ENCODE results near the gene SLC9A8.
A peak's percentile ranks its signal among the peaks of the same experiment; 100 is the strongest.

The SLC9A8 gene

DNA sequence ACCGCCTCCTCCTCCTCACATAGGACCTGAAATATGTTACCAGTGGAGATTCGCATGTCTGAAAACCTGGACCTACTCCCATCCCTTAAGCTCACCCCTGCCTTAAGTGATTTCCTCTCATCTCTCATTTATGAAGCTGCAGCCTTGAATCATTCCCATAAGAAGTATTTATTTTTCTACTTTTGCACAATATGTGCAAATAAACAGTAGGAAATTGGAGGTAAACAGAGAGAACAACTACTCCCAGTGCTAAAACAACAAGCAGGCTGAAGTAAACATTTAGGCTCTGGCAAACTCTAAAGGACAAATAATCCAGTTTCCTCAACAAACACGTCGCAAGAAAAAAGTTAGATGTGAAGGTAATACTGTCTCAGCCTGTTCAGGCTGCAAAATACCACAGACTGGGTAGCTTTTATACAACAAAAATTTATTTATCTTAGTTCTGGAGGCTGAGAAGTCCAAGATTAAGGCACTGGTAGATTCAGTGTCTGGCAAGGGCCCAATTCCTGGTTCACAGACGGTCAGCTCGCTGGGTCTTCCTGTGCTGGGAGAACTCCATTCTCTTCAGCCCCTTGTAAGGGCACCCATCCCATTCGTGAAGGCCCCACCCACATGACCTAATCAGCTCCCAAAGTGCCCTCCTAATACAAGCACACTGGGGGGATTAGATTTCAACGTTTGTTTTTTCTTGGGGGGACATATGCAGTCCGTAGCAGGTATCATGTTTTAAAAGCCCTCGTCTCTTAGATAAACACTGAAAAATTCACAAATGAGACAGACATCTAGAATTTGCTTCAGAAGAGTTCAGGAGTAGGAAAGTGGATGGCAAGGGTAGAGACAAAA, 87.1 kb downstream of the SLC9A8 start:
- FAIRE-seq: no peak

DNA sequence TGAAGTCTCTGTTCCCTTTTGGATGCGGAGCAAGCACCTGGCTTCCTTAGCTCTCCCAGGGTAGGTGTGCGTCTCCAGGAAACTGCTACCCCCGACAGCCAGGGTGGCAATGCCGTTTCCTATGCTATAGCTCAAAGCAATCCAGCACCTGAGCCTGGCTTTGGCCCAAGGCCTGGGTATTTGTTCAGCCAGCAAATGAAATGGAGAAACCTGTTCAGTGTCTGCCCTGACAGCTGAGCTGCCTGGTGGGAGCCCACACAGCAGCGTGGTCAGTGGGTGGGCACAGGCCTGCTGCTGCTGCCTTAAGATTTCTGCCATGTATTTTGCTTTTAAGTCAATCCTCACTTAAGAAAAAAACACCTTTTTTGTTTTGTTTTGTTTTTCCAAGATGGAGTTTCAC, 89.0 kb downstream of the SLC9A8 start:
- no peak for FAIRE-seq

DNA sequence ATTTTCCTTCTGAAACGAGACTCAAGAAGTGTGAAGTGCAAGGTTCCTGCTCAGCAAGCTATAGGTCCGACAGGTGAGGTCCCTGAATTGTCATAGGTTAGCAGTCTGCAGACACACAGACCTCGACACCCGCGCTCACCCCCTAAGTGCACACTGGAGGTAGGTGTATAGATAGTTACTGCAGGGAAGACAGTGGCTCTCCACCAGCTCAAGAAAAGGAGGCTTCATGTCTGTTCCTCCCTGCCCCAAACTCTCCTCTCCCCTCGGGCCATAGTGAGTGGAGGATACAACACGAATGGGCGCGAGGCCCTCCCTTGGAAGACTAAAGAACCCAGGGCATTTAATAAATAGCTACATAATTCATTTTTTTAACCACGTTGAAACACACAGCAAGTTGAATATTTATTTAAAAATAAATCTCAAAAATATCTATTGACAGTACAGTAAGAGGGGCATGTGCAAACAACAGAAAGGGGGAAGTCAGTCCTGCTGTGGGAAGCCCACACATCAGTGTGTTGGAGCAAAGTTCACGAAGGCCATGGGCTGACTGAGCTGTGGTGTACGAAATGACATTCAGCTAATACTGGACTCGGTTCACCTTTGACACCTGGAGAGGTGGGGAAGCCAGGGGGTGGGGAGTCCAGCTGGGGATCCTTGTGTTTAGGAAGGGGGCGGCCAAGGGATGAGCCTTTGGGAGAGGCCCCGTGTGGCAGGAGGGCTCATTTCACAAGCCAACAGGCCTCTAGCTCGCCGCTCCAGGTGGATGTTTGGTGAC, 92.0 kb downstream of the SLC9A8 start:
- FAIRE-seq: no peak

DNA sequence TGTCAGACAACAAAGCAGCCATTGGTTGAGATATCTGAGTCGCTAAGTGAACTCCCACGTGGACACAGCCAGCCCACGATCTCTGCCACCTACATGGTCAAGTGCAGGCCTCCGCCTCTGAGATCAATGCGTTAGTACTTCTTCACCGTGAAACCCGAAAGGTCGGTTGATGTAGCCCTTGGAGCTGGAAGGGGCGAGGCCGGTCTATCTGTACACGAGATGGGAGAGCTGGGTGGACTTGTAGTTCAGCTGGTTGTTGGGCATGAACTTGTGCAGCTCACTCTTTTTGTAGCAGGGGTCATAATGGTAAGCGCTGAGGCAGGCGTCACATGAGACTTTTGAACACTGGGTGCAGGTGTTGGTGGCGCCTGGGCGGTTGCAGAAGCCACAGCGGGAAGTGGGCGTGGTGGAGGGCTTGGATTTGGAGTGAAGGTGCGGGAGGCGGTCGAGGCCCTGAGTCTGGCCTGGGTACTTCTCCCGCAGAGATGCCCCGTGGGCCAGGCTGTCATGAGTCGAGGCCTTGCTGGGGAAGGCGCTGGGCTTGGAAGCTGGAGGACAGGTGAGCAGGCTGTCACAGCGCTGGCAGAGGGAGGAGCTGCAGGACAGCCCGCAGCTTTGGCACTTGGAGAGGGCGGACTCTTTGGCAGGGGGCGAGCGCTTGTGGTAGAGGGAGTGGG, 92.9 kb downstream of the SLC9A8 start:
- no peak for FAIRE-seq

DNA sequence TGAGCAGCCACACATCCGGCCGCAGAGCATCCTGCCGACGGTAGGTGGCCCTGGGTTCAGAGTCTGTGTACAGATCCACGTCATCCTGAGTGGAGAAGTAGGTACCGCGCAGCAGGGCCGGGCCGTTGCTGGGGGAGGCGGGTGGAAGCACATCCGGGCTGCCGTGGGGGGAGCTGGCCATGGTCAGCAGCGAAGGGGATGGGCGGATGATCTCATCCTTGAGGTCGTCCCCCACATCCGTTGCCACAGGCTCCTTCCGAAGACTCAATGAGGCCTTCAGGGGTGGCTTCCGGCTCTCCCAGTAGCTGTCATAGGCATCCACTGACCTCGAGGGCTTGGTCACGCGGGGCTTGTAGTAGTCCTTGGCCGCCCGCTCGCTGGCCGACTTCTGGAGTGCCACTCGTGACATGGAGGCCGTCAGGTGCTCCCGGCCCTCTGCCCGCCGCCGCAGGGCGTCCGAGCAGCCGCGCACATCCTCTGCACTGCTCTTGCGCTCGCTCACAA, 93.5 kb downstream of the SLC9A8 start:
- no peak for FAIRE-seq

DNA sequence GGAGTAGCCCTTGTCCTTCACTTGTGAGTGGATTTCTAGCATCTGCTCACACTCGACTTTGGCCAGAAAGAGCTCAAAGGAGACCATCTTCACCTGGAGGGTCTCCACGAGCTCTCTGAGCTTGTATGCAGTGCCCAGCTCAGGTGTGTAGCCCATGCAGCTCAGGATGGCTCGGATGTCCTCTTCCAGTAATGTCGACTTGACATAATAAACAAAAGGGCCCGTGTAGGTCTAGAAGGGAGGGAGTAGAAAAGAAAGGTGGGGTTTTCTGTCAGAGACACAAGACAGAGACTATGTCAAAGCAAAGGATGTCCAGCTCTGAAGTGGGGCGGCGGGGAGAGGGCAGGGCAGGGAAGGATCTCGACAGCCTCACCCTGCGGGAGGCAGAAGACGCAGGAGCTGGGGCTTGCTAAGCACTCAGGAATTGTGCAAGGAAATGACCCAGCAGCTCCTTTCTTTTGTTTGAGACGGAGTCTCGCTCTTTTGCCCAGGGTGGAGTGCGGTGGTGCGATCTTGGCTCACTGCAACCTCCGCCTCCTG, 94.1 kb downstream of the SLC9A8 start:
- FAIRE-seq: no peak

DNA sequence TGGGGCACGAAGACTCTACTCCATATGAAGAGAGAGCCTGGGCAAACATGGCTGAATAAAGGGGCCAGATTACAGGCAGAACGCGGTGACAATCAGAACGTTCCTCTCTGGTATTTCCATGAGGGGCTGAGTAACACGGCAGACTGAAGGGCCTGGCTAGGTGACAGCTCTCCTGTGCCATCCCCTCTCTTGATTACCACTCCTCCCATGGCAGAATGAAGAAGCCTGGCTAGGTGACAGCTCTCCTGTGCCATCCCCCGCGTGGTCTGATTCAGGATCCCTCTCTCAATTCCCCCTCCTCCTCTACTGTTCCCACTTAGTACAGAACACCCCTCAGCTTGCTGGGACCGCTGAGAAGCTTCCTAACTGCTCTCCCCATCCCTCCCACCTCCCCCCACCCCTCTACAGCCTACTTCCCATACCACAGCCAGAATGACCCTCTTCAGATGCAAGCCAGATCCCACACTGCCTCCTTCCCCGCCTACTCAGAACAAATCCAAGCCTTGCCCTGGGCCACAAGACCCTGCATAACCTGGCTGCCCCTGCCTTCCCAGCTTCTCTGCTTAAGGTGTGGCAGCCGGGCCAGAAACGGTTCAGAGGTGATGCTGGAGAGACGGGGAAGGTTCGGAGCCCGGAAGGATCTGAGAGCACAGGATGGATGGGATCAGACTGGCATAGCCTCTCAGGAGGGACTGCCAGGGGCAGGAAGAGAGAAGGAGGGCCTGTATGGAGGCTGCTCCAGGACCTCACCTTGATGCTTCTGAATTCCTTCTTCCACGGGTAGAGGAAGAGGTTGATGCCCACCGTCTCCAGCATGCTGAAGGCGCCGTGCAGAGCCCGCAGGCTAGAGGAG, 95.0 kb downstream of the SLC9A8 start:
- no peak for FAIRE-seq

DNA sequence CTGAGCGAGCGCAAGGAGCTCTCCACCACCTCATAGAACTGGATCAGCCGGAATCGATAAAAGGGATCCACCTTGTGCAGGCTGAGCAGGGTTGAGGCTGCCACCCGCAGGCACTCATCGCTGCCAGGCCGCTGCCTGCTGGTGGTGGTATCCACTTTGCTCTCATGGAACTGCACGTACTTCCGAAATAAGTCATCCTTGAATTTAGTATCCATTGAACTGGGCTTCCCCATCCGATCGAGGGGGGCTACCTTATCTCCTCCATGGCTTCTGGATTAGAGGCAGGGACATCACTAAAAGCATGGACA, 95.6 kb downstream of the SLC9A8 start:
- no peak for FAIRE-seq

DNA sequence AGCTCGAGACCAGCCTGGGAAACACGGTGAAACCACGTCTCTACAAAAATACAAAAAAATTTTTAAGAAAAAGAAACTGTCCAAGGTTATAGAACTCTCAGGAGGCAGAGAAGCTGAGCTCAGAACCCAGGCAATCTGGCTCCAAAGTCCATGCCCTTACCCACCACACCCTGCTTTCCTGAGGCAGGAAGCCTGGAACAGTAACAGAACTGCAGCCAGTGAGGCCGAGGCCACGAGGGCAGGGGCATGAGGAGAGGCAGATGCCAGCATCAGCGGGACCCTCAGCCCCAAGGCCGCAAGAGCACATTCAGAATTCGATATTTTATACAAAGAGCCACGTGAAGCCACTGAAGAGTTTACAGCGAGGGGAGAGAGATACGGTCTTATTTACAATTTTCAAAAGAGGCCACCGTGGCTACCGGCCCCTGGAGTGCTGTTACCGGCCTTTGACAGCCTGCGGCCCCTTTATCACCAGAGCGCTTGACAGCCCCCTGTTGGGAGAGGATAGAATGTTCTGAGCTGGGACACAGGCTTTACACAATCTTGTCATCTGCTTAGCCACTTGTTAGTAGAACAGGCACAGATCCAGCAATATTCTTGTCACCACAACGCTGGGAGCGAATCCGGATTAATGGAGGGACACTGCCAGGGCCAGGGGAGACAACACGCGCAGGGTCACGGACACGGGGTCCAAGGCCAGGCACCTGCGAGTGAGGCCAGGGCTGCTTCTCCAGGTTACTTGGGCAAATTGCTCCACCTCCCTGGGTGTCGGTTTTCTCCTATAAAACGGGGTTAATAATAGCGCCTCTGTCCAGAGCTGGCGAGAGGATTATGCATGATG, 97.1 kb downstream of the SLC9A8 start:
- FAIRE-seq: no peak

DNA sequence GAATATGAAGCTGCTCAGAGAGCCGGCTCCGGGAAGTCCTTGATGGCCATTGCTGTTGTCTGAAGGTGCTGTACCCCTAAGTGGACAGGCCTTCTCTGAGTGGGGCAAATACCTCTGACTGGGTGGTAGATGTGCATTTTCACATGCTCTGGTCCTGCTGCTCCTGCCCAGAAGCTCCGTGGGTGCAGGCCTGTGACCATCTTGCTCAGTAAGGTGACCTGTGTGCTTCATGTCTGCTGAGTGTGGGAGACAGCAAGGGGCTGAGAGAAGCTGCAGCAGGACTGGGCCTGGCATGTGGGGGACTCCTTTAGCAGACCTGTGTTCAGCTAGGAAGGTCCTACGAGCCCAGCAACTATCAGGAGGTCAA, 97.7 kb downstream of the SLC9A8 start:
- no peak for FAIRE-seq

DNA sequence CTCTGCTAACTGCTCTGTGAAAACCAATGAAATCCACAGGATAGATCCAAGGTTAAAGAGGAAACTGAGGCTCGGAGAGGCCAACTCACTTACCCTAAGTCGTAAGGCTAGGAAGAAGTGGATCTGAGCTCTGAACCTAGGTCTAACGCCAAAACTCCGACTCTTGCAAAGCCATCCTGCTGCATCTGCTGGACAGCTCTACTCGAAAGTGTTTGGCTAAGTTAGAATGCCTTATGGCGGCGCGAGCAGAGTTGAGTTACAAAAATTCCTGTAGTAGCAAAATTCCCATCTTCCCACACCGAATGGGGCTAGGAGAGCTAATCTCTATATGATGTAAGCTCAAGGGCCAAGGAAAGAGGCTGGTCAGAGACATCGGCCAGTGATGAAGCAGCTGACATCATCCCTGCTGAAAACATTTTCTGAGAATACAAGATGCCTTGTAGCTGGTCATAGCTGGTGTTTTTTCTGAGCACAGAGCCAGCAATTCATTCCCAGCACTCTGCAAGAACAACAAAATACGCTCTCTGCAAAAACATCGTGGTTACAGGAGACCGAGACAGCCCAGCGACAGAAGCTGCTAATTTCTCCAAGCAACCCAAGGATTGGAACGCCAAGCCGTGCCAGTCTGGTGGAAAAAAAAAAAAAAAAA, 100.9 kb downstream of the SLC9A8 start:
- no peak for FAIRE-seq

DNA sequence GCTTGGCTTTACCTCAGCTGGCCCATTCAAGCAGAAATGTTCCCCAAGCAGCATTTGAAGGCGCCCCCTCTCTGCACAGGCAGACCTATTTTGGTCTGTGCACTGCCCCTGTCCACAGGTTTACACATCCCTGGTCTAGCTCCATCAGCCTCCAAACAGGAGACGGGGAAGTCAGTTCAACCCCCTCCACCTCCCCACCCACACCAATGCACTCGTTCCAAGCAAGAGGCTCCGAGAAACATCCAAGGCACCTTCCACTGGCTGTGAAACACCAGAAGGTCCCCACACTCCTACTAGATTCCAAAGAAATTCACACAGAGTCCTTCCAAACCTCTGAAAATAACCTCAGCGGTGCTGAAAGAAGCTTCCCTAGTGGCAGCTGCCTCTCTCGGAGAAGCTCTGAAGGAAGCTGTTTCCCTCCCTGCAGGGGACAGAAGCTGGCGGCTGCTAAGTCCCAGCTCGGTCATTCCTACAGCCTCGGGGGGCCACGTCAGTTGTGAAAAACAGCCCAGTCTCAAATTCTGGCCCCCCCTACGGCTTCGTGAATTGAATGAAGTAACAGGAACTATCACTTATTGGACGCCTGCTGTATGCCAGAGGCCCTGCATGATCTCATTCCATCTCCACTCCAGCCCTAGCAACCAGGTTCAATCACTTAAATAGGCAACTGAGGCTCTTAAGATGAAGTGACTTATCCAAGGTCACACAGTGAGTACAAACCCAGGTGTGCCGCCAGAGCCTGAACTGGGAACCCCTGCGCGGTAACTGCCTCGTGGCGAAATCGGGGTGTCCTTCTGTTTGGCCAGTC, 101.9 kb downstream of the SLC9A8 start:
- FAIRE-seq: no peak

DNA sequence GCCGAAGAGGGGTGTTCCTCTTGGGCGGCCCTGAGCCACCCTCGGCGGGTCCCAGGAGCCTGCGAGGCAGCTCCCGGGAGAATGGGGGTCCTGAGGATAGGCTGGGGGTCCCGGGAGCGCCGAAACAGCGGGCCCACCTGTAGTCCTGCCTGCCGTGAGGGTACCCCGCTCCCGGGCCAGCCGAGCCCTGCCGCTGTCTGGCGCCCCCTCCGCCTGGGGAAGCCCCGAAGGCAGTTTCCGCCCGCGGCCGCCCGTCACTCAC, 102.4 kb downstream of the SLC9A8 start:
- no peak for FAIRE-seq

DNA sequence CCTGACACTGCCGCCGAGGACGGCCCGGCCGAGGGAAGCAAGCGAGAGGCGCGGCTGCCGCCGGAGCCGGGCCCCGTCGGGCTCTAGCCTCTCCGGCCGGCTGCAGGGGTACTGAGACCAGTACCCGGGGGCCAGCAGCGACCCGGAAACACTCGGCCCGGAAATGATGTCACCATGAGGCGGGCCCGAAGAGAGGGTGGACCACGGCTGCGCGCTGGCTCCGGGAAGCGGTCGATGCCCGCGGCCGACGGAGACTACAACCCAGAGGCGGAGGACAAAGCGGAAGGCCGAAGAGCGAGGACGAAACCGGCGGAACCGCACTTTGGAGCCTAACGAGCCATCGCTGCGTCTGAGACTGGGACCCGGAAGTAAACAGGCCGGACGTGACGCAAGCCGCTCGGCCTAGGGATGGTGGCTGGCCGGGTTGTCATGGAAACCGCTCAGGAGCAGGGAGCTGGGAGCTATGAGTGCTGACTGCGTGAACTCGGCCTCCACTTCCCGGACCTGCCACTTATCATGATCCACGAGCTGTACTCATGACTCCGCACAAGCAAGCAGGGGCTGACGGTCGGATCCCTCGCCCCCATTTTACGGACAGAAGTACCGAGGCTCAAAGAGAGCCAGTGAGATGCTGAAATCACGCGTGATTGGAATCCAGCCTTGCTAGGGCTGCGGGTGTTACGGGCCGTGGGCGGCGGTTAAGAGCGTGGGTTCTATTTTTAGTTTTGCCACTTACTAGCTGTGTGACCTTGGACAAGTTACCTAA, 102.9 kb downstream of the SLC9A8 start, which contains the start of gene SPATA2:
TSS of gene SPATA2 (minus strand) at position 150 of the 766 bp plus-strand sequence. CDS start 7,039 bp downstream, outside the sequence.
- no peak for FAIRE-seq

DNA sequence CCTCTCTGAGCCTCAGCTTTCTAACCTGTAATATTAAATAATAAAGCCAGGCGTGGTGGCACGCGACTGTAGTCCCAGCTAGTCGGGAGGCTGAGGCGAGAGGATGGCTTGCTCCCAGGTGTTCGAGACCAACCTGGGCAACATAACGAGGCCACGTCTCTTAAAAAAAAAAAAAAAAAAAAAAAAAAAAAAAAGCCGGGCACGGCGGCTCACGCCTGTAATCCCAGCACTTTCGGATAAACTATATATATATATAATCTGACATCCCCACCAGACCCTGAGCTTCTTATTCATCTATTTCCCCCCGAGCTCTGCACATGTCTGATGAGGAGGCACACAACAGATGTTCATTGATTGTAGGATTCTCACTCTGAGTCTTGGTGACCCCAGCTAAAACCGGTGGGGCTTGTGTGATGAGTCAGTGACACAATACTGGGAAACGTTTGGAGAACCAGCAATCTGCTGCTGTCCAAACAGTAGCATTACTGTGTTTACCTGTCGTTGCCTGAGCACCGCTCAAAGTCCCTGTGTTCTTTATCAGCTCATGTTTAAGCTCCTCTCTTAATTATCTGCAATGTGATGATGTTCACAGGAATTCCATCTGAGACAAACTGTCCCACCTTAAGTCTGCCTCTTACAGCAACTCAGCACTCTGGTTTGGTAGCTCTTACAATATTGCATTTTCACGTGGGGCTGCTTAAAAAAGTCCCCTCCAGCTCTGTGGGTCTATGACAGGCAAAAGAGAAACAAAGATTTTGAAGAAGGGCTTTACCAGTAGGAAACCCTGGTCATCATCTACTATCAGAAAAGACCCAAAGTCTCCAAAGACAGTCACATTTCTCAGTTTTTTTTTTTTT, 103.7 kb downstream of the SLC9A8 start:
- peak; percentile 70 for FAIRE-seq

DNA sequence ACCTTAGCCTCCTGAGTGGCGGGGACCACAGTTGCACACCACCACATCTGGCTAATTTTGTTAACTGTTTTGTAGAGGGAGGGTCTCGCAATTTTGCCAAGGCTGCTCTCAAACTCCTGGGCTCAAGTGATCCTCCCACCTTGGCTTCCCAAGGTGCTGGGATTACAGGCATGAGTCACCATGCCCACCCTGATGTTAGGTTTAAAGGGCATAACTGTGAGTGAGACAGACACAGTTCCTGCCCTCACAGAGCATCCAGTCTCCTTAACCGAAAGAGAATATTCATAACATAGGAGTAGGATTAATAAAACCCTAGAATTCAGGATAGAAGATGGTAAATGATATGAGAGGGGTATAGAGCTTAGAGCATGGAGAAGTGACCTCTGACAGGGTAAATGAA, 105.8 kb downstream of the SLC9A8 start:
- FAIRE-seq: no peak

DNA sequence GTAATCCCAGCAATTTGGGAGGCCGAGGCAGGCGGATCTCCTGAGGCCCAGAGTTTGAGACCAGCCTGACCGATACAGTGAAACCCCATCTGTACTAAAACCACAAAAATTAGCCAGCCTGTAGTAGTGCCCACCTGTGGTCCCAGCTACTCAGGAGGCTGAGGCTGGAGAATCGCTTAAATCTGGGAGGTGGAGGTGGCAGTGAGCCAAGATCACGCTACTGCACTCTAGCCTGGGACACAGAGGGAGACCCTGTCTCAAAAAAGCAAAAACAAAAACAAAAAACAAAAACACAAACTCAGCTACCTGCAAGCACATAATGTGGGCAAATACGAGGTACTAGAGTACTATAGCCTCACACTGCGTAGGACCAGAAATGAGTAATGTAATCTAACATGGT, 106.4 kb downstream of the SLC9A8 start:
- no peak for FAIRE-seq

DNA sequence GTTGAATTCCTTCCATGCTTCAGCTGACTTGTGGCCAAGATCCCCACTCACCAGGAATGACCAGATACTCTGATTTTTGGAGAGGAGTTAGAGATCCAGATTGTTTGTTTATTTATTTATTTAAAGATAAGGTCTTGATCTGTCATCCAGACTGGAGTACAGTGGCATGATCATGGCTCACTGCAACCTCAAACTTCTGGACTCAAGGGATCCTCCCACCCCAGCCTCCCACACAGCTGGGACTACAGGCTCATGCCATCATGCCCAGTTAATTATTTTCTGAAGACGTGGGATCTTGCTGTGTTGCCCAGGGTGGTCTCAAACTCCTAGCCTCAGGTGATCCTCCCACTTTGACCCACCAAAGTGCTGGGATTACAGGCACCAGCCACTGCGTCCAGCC, 106.8 kb downstream of the SLC9A8 start:
- no peak for FAIRE-seq
